GM12873 (cell line): ENCODE results near the gene LRP1B.

Experiments used
- CTCF ChIP-seq: IDR thresholded peaks from 2 replicates; pipeline ENCODE4 v1.5.1; 2012; ENCODE audit warnings: low read depth, mild to moderate bottlenecking, moderate library complexity, low read length, control low read depth; ENCODE audit not compliant: insufficient read depth; ENCODE audit errors: missing control alignments

LRP1B gene

DNA sequence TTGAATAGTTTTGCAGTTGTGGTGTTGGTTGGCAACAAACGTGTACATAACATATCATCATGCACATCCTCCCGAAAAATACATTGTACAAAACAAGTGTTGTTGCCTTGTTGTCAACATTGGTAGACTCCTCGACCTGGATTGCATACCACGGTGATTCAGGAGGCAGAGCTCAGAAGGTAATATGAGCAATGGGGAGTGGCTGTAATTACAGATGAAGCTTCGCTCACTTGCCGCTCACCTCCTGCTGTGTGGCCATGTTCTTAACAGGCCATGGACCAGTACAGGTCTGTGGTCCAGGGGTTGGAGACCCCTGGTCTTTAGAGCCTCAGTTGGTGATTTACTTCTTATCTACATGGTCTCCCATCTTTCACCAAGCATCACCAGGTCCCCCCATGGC lies 1927.5 kb downstream of the LRP1B start:
- no peak for TF ChIP-seq CTCF

GRCh38 chr2:140201572-140201971 lies 1929.2 kb downstream of the LRP1B start:
- TF ChIP-seq CTCF, result no peak

GRCh38 chr2:140200764-140201163 lies 1930.1 kb downstream of the LRP1B start:
- TF ChIP-seq CTCF, result no peak

GRCh38 chr2:140200307-140200706 lies 1930.5 kb downstream of the LRP1B start:
- no peak for TF ChIP-seq CTCF

- no peak for TF ChIP-seq CTCF
Measured at GRCh38 chr2:140199312-140199711, 1931.5 kb downstream of the LRP1B start.

DNA sequence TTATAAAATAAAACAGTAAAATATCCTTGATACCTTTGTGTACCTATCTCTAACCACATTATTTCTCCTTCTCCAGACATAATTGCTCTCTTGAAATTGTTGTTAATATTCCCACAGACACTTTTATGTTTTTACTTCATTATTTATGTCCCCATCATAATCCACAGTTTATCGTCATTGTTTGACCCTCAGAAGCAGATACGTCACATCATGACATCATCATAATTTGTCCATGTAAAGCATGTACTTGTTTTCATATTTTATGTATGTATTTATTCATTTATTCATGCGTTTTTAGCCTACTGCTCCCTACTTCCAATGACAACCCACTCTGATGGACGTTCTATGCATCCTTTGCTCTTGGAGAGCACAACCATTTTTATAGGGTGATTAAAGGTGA lies 1943.7 kb downstream of the LRP1B start:
- TF ChIP-seq CTCF, result no peak

DNA sequence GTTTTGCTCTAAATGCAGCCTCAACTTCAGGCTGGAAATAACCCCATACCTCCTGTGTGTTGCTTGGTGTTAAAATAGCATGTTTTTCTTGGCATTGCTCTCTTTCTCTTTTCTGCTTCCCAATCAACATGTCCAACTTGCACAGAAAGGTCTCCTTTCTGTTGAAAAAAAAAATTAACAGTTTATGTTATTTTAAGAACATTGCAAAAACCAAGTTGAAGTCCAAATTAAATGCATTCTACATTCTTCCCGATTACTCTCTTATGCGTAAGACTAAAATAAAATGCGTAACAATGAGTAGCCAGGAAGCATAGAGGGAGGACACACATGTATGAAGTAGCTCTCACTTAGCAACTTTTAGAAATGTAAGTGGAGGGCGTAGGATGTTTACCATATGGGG lies 1944.5 kb downstream of the LRP1B start:
- no peak for TF ChIP-seq CTCF
